ENCODE results near the gene ZNF660.

ZNF660 gene

DNA sequence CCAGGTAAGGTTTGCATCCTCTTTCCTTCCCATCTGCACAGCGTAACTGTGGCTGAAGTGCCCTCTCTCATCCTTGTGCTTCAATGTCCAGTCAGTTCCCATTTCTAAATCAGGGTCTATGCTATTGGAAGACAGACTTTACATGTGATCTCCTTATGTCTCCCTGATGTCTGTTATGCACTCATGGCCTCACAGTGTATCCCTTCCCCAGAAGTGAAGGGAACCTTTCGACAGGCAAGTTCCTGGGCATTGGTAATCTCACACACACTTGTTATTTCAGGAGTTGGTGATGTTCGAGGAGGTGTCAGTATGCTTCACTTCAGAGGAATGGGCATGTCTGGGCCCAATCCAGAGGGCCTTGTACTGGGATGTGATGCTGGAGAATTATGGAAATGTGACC is 47.4 kb downstream of the ZNF660 start:
- no peak for TF ChIP-seq ZBTB7A (IDR thresholded peaks at IDR 0.05; ENCODE audit: low read depth)
- no peak for TF ChIP-seq TAF1 (IDR thresholded peaks at IDR 0.05; ENCODE audit: low read depth)
- no peak for TF ChIP-seq EP300 (IDR thresholded peaks at IDR 0.05; ENCODE audit: borderline replicate concordance)
- no peak for TF ChIP-seq CEBPB (IDR thresholded peaks at IDR 0.05)
- TF ChIP-seq YY1 (IDR thresholded peaks at IDR 0.05; ENCODE audit: low read depth): no peak
- TF ChIP-seq CREB1 (IDR thresholded peaks at IDR 0.05; ENCODE audit: low read depth): no peak
- TF ChIP-seq NFIC (IDR thresholded peaks at IDR 0.05): no peak
- TF ChIP-seq TEAD4 (IDR thresholded peaks at IDR 0.05): no peak
- no peak for TF ChIP-seq TCF12 (IDR thresholded peaks at IDR 0.05; ENCODE audit: low read depth)
- no peak for TF ChIP-seq FOXM1 (IDR thresholded peaks at IDR 0.05; ENCODE audit: borderline replicate concordance, low read depth)
- TF ChIP-seq, protein P1, sequence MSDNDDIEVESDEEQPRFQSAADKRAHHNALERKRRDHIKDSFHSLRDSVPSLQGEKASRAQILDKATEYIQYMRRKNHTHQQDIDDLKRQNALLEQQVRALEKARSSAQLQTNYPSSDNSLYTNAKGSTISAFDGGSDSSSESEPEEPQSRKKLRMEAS (IDR thresholded peaks at IDR 0.05): no peak
- TF ChIP-seq RAD21 (IDR thresholded peaks at IDR 0.05; ENCODE audit: low read depth): no peak
- TF ChIP-seq, protein P2, sequence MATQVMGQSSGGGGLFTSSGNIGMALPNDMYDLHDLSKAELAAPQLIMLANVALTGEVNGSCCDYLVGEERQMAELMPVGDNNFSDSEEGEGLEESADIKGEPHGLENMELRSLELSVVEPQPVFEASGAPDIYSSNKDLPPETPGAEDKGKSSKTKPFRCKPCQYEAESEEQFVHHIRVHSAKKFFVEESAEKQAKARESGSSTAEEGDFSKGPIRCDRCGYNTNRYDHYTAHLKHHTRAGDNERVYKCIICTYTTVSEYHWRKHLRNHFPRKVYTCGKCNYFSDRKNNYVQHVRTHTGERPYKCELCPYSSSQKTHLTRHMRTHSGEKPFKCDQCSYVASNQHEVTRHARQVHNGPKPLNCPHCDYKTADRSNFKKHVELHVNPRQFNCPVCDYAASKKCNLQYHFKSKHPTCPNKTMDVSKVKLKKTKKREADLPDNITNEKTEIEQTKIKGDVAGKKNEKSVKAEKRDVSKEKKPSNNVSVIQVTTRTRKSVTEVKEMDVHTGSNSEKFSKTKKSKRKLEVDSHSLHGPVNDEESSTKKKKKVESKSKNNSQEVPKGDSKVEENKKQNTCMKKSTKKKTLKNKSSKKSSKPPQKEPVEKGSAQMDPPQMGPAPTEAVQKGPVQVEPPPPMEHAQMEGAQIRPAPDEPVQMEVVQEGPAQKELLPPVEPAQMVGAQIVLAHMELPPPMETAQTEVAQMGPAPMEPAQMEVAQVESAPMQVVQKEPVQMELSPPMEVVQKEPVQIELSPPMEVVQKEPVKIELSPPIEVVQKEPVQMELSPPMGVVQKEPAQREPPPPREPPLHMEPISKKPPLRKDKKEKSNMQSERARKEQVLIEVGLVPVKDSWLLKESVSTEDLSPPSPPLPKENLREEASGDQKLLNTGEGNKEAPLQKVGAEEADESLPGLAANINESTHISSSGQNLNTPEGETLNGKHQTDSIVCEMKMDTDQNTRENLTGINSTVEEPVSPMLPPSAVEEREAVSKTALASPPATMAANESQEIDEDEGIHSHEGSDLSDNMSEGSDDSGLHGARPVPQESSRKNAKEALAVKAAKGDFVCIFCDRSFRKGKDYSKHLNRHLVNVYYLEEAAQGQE (IDR thresholded peaks at IDR 0.05; ENCODE audit: low read depth): no peak
- TF ChIP-seq, protein P3, sequence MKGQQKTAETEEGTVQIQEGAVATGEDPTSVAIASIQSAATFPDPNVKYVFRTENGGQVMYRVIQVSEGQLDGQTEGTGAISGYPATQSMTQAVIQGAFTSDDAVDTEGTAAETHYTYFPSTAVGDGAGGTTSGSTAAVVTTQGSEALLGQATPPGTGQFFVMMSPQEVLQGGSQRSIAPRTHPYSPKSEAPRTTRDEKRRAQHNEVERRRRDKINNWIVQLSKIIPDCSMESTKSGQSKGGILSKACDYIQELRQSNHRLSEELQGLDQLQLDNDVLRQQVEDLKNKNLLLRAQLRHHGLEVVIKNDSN (IDR thresholded peaks at IDR 0.05): no peak
- no peak for TF ChIP-seq EGR1 (IDR thresholded peaks at IDR 0.05)

DNA sequence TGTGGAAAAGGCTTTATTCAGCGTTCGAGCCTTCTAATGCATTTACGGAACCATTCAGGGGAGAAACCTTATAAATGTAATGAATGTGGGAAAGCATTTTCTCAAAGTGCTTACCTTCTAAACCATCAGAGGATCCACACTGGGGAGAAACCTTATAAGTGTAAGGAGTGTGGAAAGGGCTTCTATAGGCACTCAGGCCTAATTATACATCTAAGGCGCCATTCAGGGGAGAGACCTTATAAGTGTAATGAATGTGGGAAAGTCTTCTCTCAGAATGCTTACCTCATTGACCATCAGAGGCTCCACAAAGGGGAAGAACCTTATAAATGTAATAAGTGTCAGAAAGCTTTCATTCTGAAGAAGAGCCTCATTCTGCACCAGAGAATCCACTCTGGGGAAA is 57.6 kb downstream of the ZNF660 start:
- TF ChIP-seq EGR1 (IDR thresholded peaks at IDR 0.05) (no peak), CREB1 (IDR thresholded peaks at IDR 0.05; ENCODE audit: low read depth) (no peak), FOXM1 (IDR thresholded peaks at IDR 0.05; ENCODE audit: borderline replicate concordance, low read depth) (no peak), ZBTB7A (IDR thresholded peaks at IDR 0.05; ENCODE audit: low read depth) (no peak), NFIC (IDR thresholded peaks at IDR 0.05) (no peak), TEAD4 (IDR thresholded peaks at IDR 0.05) (no peak)
- TF ChIP-seq, protein P3 (IDR thresholded peaks at IDR 0.05): no peak

DNA sequence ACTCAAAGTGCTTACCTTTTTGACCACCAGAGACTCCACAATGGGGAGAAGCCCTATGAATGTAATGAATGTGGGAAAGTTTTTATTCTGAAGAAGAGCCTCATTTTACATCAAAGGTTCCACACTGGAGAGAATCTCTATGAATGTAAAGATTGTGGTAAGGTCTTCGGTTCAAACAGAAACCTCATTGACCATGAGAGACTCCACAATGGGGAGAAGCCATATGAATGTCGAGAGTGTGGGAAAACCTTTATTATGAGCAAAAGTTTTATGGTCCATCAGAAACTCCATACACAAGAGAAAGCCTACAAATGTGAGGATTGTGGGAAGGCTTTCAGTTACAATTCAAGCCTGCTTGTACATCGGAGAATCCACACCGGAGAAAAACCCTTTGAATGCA is 58.3 kb downstream of the ZNF660 start:
- TF ChIP-seq, protein P3 (IDR thresholded peaks at IDR 0.05): no peak
- TF ChIP-seq TAF1 (IDR thresholded peaks at IDR 0.05; ENCODE audit: low read depth): no peak
- no peak for TF ChIP-seq RAD21 (IDR thresholded peaks at IDR 0.05; ENCODE audit: low read depth)
- no peak for TF ChIP-seq NFIC (IDR thresholded peaks at IDR 0.05)
- no peak for TF ChIP-seq YY1 (IDR thresholded peaks at IDR 0.05; ENCODE audit: low read depth)
- TF ChIP-seq, protein P2 (IDR thresholded peaks at IDR 0.05; ENCODE audit: low read depth): no peak
- no peak for TF ChIP-seq CEBPB (IDR thresholded peaks at IDR 0.05)
- TF ChIP-seq EGR1 (IDR thresholded peaks at IDR 0.05): no peak
- no peak for TF ChIP-seq TCF12 (IDR thresholded peaks at IDR 0.05; ENCODE audit: low read depth)
- no peak for TF ChIP-seq EP300 (IDR thresholded peaks at IDR 0.05; ENCODE audit: borderline replicate concordance)
- TF ChIP-seq TEAD4 (IDR thresholded peaks at IDR 0.05): no peak

DNA sequence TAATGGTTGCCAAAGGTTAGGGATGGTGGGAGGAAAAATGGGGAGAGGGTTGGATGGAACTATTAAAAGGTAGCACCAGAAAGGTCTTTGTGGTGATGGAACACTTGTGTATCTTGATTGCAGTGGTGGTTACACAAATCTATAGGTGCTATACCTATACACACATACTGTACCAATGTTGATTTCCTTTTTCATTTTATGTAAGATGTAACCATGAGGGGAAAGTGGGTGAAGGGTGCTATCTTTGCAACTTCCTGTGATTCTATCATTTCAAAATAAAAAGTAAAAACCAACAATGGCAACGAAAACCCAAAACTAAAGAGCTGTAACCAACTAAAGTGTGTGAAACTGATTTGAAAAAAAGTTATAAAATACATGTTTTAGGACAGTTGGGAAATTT is 63.0 kb downstream of the ZNF660 start:
- no peak for TF ChIP-seq CREB1 (IDR thresholded peaks at IDR 0.05; ENCODE audit: low read depth)
- TF ChIP-seq RAD21 (IDR thresholded peaks at IDR 0.05; ENCODE audit: low read depth): no peak
- TF ChIP-seq TCF12 (IDR thresholded peaks at IDR 0.05; ENCODE audit: low read depth): no peak
- no peak for TF ChIP-seq TAF1 (IDR thresholded peaks at IDR 0.05; ENCODE audit: low read depth)
- TF ChIP-seq TEAD4 (IDR thresholded peaks at IDR 0.05): no peak
- no peak for TF ChIP-seq EP300 (IDR thresholded peaks at IDR 0.05; ENCODE audit: borderline replicate concordance)
- no peak for TF ChIP-seq YY1 (IDR thresholded peaks at IDR 0.05; ENCODE audit: low read depth)
- TF ChIP-seq, protein P1 (IDR thresholded peaks at IDR 0.05): no peak
- TF ChIP-seq, protein P3 (IDR thresholded peaks at IDR 0.05): no peak
- no peak for TF ChIP-seq FOXM1 (IDR thresholded peaks at IDR 0.05; ENCODE audit: borderline replicate concordance, low read depth)
- TF ChIP-seq NFIC (IDR thresholded peaks at IDR 0.05): no peak
- TF ChIP-seq, protein P2 (IDR thresholded peaks at IDR 0.05; ENCODE audit: low read depth): no peak
- no peak for TF ChIP-seq EGR1 (IDR thresholded peaks at IDR 0.05)
- TF ChIP-seq ZBTB7A (IDR thresholded peaks at IDR 0.05; ENCODE audit: low read depth): no peak
- no peak for TF ChIP-seq CEBPB (IDR thresholded peaks at IDR 0.05)

Measured in Ishikawa (cell line).